Lung (tissue), 12 donors: ENCODE results near the gene KLK14. TPM values are rescaled to one million over a fixed set of nuclear protein-coding genes. Genes with fewer than 3 reads are reported as not detected.

Source experiments
- ATAC-seq: fragments of 200-7000 bp; cut with Tn5 transposase; one replicate; pipeline ENCODE4 v1.9.1; 2020; ENCODE audit warnings: moderate number of reproducible peaks; ENCODE audit not compliant: insufficient read depth, low FRiP score
- DNase-seq, 3 donors: peaks; one replicate each; pipeline ENCODE4 v3.0.0-alpha.2; 2013 to 2017
- H3K27ac ChIP-seq, 2 donors: one replicate each; pipeline ENCODE4 v1.5.1; 2013; ENCODE audit warnings: mild to moderate bottlenecking in 2 of 2, moderate library complexity in 2 of 2, control low read depth in 1 of 2, inconsistent platforms in 1 of 2, low read depth in 1 of 2, low read length in 1 of 2
- H3K27me3 ChIP-seq, 3 donors: one replicate each; pipeline ENCODE4 v1.5.1; 2013; ENCODE audit warnings: low read length in 2 of 3; ENCODE audit not compliant: control insufficient read depth in 3 of 3, insufficient read depth in 3 of 3
- H3K36me3 ChIP-seq, 4 donors: one replicate each; pipeline ENCODE4 v1.5.1; 2013; ENCODE audit warnings: low read length in 4 of 4, mild to moderate bottlenecking in 1 of 4, moderate library complexity in 1 of 4; ENCODE audit not compliant: control insufficient read depth in 4 of 4, insufficient read depth in 4 of 4
- H3K4me1 ChIP-seq, 5 donors: one replicate each; pipeline ENCODE4 v1.5.1; 2013; ENCODE audit warnings: low read length in 5 of 5, mild to moderate bottlenecking in 2 of 5, moderate library complexity in 1 of 5; ENCODE audit not compliant: control insufficient read depth in 5 of 5, insufficient read depth in 5 of 5
- H3K4me3 ChIP-seq: one replicate; pipeline ENCODE4 v1.5.1; 2013; ENCODE audit warnings: mild to moderate bottlenecking, control low read depth, moderate library complexity
- H3K9ac ChIP-seq, 2 donors: one replicate each; pipeline ENCODE4 v1.5.1; 2013; ENCODE audit warnings: low read length in 2 of 2, control low read depth in 1 of 2; ENCODE audit not compliant: insufficient read depth in 1 of 2
- H3K9me3 ChIP-seq, 4 donors: one replicate each; pipeline ENCODE4 v1.5.1; 2013; ENCODE audit warnings: low read length in 3 of 4, mild to moderate bottlenecking in 1 of 4, moderate library complexity in 1 of 4; ENCODE audit not compliant: control insufficient read depth in 4 of 4, insufficient read depth in 3 of 4
- CTCF ChIP-seq: IDR thresholded peaks from 2 replicates; pipeline ENCODE4 v1.5.1; 2012; ENCODE audit warnings: mild to moderate bottlenecking; ENCODE audit errors: control extremely low read depth, extremely low read depth
- WGBS, 2 donors: extraction: QIAGEN DNeasy Blood & Tissue Kit; methylation state at CpG; one replicate each; pipeline ENCODE4 v1.1.7; 2013; 5-methylcytosine and 5-hydroxymethylcytosine counted together
- polyA plus RNA-seq, 2 donors: library from polyadenylated mRNA; stranded (reverse); fragments of 200-250 nt; gene quantifications; one replicate each; pipeline ENCODE4 v1.2.1, GENCODE V29; 2013
- total RNA-seq, 2 donors: library from RNA; depleted of rRNA in 1 of 2; stranded (reverse); fragments of >200 nt in 1 of 2; gene quantifications; one replicate each; pipeline ENCODE4 v1.2.1, GENCODE V29; 2014 to 2021
- donor health status: control.
- donor health status: control.
- donor health status: Bipolar disorder and iron deficiency.
- donor health status: healthy.
- donor health status: DM: yes; HTN: yes; CAD: no.

Gene KLK14
- total and polyA plus RNA-seq, 4 donors, result 0.46 to 3.9 (median 0.89) TPM

GRCh38 chr19:51128227-51128626 lies 45.5 kb upstream of the KLK14 start:
- H3K27ac ChIP-seq, result peak overlapping the region in 1 of 2 donors; percentile 22
- no peak for TF ChIP-seq CTCF
- no peak for ATAC-seq

GRCh38 chr19:51127755-51128154 lies 45.1 kb upstream of the KLK14 start:
- WGBS, 2 donors, result 38 to 54% methylated on average over 4 of the region's 4 CpGs
- ATAC-seq (no peak), DNase-seq (peak in 1 of 3 donors; percentile 22)
- no peak overlapping the region for H3K9ac ChIP-seq
- no peaks in the 10 kb centered on the region for H3K27me3 ChIP-seq
- H3K27ac ChIP-seq, result peak overlapping the region in 1 of 2 donors; percentile 22
- no peak for TF ChIP-seq CTCF
- H3K9me3 ChIP-seq, result no peaks in the 10 kb centered on the region
- H3K4me1 ChIP-seq, result peaks cover 0 to 28% (median 17%) of the 10 kb centered on the region in 5 donors
- H3K4me3 ChIP-seq, result no peak overlapping the region
- H3K36me3 ChIP-seq, result no peaks in the 10 kb centered on the region

More at GRCh38 chr19:51128227-51128626, 45.5 kb upstream of the KLK14 start:
- Histone ChIP-seq H3K9me3 (no peaks in the 10 kb centered on the region), H3K36me3 (no peaks in the 10 kb centered on the region), H3K27me3 (no peaks in the 10 kb centered on the region), H3K9ac (no peak overlapping the region), H3K4me1 (peaks cover 0 to 28% (median 17%) of the 10 kb centered on the region in 5 donors), H3K4me3 (no peak overlapping the region)
- DNase-seq, result no peak
- 87 to 90% methylated on average over 7 of the region's 7 CpGs for WGBS, 2 donors

- WGBS, 2 donors, result 72 to 80% methylated on average over 6 of the region's 6 CpGs
- Histone ChIP-seq H3K4me3 (no peak overlapping the region), H3K27me3 (no peaks in the 10 kb centered on the region), H3K36me3 (no peaks in the 10 kb centered on the region), H3K9ac (no peak overlapping the region), H3K9me3 (no peaks in the 10 kb centered on the region), H3K4me1 (peaks cover 0 to 25% (median 10%) of the 10 kb centered on the region in 5 donors), H3K27ac (peak overlapping the region in 1 of 2 donors; percentile 4)
- DNase-seq, result no peak
- no peak for ATAC-seq
- no peak for TF ChIP-seq CTCF
Measured at GRCh38 chr19:51127032-51127431, 44.3 kb upstream of the KLK14 start.
